D721Med (cell line): ENCODE results near the gene SAMD1.

Source experiments
- DNase-seq: peaks from one replicate; pipeline ENCODE4 v3.0.0; 2011; ENCODE audit warnings: low spot score; ENCODE audit not compliant: insufficient read length
- FAIRE-seq: peaks from 2 replicates; lab custom pipeline; 2011; peaks lifted over from hg19 to GRCh38; lab: Jason Lieb, UNC
- TF ChIP-seq, protein P1 (sequence below): IDR thresholded peaks from 2 replicates; pipeline ENCODE4 v1.5.1; 2012; ENCODE audit warnings: mild to moderate bottlenecking, control low read depth; ENCODE audit not compliant: insufficient read depth; ENCODE audit errors: missing control alignments

Gene SAMD1

DNA sequence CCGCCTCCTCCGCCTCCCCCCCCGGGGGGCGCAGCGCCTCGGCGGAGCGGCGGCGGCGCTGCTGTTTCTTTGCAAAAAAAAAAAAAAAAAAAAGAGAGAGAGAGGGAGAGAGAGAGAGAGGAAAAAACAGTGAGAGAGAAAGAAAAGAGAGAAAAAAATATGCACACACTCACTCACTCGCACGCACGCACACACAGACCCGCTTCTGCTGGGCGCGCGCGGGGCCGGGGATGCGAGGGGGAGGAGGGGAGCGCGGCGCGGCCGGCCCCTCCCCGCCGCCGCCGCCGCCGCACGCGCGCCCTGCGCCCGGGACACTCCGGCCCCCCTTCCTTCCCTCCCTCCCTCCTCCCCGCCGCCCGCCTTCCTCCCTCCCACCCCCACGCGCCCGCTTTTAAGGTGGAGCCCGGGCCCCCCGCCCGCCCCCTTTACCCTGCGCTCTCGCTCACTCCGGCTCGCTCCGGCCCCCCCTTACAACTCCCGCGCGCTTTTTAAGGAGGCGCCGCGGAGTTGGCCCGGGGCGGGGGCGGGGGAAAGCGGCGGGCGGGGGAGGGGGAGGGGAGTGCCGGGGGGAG is at the start of gene SAMD1:
Gene SAMD1 (minus strand): TSS at position 243 of the 572 bp plus-strand sequence.
- FAIRE-seq (no peak), DNase-seq (peak; percentile 78)
- TF ChIP-seq, protein P1, sequence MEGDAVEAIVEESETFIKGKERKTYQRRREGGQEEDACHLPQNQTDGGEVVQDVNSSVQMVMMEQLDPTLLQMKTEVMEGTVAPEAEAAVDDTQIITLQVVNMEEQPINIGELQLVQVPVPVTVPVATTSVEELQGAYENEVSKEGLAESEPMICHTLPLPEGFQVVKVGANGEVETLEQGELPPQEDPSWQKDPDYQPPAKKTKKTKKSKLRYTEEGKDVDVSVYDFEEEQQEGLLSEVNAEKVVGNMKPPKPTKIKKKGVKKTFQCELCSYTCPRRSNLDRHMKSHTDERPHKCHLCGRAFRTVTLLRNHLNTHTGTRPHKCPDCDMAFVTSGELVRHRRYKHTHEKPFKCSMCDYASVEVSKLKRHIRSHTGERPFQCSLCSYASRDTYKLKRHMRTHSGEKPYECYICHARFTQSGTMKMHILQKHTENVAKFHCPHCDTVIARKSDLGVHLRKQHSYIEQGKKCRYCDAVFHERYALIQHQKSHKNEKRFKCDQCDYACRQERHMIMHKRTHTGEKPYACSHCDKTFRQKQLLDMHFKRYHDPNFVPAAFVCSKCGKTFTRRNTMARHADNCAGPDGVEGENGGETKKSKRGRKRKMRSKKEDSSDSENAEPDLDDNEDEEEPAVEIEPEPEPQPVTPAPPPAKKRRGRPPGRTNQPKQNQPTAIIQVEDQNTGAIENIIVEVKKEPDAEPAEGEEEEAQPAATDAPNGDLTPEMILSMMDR = no peak

- TF ChIP-seq, protein P1 = no peak
- peak; percentile 87 for FAIRE-seq
- peak; percentile 74 for DNase-seq
Measured at GRCh38 chr19:14139944-14140343, 49.4 kb upstream of the SAMD1 start.

GRCh38 chr19:14138576-14139265 is 48.2 kb upstream of the SAMD1 start:
- TF ChIP-seq, protein P1 = no peak
- no peak for FAIRE-seq

GRCh38 chr19:14136509-14137281 is 46.1 kb upstream of the SAMD1 start, which contains the start of gene ASF1B:
Gene ASF1B (minus strand): TSS chr19:14136589. CDS start chr19:14136456, 133 bp downstream.
- DNase-seq (peak; percentile 91), FAIRE-seq (no peak)
- TF ChIP-seq, protein P1 = peak; percentile 72

More at GRCh38 chr19:14138576-14139265, 48.2 kb upstream of the SAMD1 start:
- no peak for DNase-seq

- TF ChIP-seq, protein P1 = no peak
- DNase-seq (no peak), FAIRE-seq (no peak)
Measured at GRCh38 chr19:14135985-14136508, 45.5 kb upstream of the SAMD1 start.

DNA sequence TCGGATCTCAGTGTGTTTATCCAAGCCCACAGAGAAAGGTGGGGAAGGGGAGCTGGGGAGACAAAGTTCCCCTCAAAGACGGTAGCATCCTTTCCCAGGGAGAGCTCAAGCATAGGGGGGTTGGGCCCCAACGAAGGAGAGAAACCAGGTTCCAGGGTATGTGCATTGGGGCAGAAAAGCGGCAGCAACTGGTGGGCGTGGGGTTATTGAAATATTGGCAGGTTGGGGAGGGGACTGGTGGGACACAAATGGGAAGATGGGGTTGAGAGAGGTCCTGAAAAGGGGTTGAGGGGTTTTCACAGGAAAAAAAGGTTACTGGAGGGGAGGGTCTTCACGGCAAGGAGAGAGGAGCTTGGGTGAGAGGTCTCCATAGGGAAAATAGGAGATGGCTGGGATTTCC is 44.8 kb upstream of the SAMD1 start:
- TF ChIP-seq, protein P1 = no peak
- DNase-seq (no peak), FAIRE-seq (no peak)
